OCI-LY1 (cell line): ENCODE measurements around the gene EDN2.

ENCODE experiments used
- H2AFZ ChIP-seq: fragments of 200-600 bp; sonication (generic), shearing (Covaris generic); 2 replicates; pipeline ENCODE4 v1.6.0; 2014; ENCODE audit warnings: antibody characterized with exemption, mild to moderate bottlenecking, low read length
- H3F3A ChIP-seq: fragments of 200-600 bp; sonication (generic), shearing (Covaris generic); 2 replicates; pipeline ENCODE4 v1.6.0; 2014; ENCODE audit warnings: mild to moderate bottlenecking, antibody characterized with exemption, low read length, moderate library complexity; ENCODE audit not compliant: insufficient read depth
- H3K27ac ChIP-seq: fragments of 200-600 bp; sonication (generic); 2 replicates; pipeline ENCODE4 v1.5.1; 2014; ENCODE audit warnings: low read length, mixed run types, mild to moderate bottlenecking, low read depth; ENCODE audit not compliant: poor library complexity, severe bottlenecking
- H3K27me3 ChIP-seq: fragments of 200-600 bp; sonication (generic); 2 replicates; pipeline ENCODE4 v1.6.0; 2014; ENCODE audit warnings: antibody characterized with exemption, mild to moderate bottlenecking, low read length, moderate library complexity; ENCODE audit not compliant: insufficient read depth
- H3K36me3 ChIP-seq: fragments of 200-600 bp; sonication (generic); 2 replicates; pipeline ENCODE4 v1.6.1; 2014; ENCODE audit warnings: mild to moderate bottlenecking, antibody characterized with exemption, low read length, moderate library complexity, mixed read lengths; ENCODE audit not compliant: insufficient read depth
- H3K4me1 ChIP-seq: fragments of 200-600 bp; sonication (generic); 2 replicates; pipeline ENCODE4 v1.5.1; 2014; ENCODE audit warnings: mild to moderate bottlenecking, low read length, moderate library complexity; ENCODE audit not compliant: insufficient read depth, severe bottlenecking
- H3K4me2 ChIP-seq: fragments of 200-600 bp; sonication (generic), shearing (Covaris generic); 2 replicates; pipeline ENCODE4 v1.6.1; 2014; ENCODE audit warnings: low read length
- H3K4me3 ChIP-seq: fragments of 200-600 bp; sonication (generic); 2 replicates; pipeline ENCODE4 v1.5.1; 2014; ENCODE audit warnings: low read length, low read depth, mild to moderate bottlenecking, mixed read lengths; ENCODE audit not compliant: poor library complexity, severe bottlenecking
- H3K79me2 ChIP-seq: fragments of 200-600 bp; shearing (Covaris generic); 2 replicates; pipeline ENCODE4 v1.6.1; 2016; ENCODE audit warnings: mixed run types, low read length, mixed read lengths; ENCODE audit not compliant: insufficient read depth
- H3K9ac ChIP-seq: fragments of 200-600 bp; sonication (generic), shearing (Covaris generic); 2 replicates; pipeline ENCODE4 v1.6.1; 2014; ENCODE audit warnings: mild to moderate bottlenecking, low read length, mixed read lengths
- H3K9me2 ChIP-seq: fragments of 200-600 bp; sonication (generic), shearing (Covaris generic); 2 replicates; pipeline ENCODE4 v1.6.1; 2014; ENCODE audit warnings: low read depth, mild to moderate bottlenecking, low read length, mixed read lengths
- H3K9me3 ChIP-seq: fragments of 200-600 bp; shearing (Covaris generic); 2 replicates; pipeline ENCODE4 v1.6.1; 2014; ENCODE audit warnings: low read length, mixed read lengths
- H4K20me1 ChIP-seq: fragments of 200-600 bp; sonication (generic), shearing (Covaris generic); 2 replicates; pipeline ENCODE4 v1.6.0; 2016; ENCODE audit warnings: mild to moderate bottlenecking, low read length; ENCODE audit not compliant: insufficient read depth
- EZH2 ChIP-seq: fragments of 200-600 bp; sonication (generic), shearing (Covaris generic); IDR thresholded peaks from 2 replicates; pipeline ENCODE4 v1.8.0; 2017; ENCODE audit warnings: borderline replicate concordance, mixed run types, mild to moderate bottlenecking, antibody characterized with exemption, low read length, moderate library complexity, mixed read lengths
- TF ChIP-seq, protein P1 (sequence below): fragments of 200-600 bp; sonication (generic), shearing (Covaris generic); IDR thresholded peaks from 2 replicates; pipeline ENCODE4 v1.5.1; 2017; ENCODE audit warnings: mild to moderate bottlenecking, antibody characterized with exemption, low read length, moderate library complexity, mixed read lengths

The EDN2 gene

DNA sequence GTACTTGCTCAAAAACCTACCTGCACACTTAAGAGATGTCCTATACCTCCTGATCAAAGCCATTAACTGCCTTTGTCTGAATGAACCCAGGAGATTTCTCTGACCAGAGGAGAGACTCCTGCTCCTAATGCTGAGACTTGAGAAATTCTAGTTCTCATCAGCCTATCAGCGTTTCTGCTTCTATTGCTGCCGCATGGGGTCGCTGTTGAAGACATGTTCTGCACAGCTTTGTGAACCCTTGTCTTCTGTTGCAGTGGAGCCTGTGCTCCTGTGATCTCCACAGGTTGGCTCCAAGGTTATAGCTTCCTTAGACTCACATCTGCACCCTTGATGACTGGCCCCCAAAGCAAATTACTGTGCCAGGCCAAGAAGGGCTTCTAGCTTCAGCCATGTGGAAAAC is 40.2 kb downstream of the EDN2 start:
- H3K36me3 ChIP-seq, result no peaks in the 10 kb centered on the region
- H3K9me2 ChIP-seq, result no peaks in the 10 kb centered on the region
- no peaks in the 10 kb centered on the region for H3F3A ChIP-seq
- no peaks in the 10 kb centered on the region for H3K4me1 ChIP-seq
- H3K27me3 ChIP-seq, result no peaks in the 10 kb centered on the region
- no peaks in the 10 kb centered on the region for H4K20me1 ChIP-seq
- no peaks in the 10 kb centered on the region for H3K79me2 ChIP-seq
- H3K9ac ChIP-seq, result no peak overlapping the region
- no peak overlapping the region for H3K4me3 ChIP-seq
- H3K27ac ChIP-seq, result no peak overlapping the region
- TF ChIP-seq EZH2, result no peak
- TF ChIP-seq, protein P1, sequence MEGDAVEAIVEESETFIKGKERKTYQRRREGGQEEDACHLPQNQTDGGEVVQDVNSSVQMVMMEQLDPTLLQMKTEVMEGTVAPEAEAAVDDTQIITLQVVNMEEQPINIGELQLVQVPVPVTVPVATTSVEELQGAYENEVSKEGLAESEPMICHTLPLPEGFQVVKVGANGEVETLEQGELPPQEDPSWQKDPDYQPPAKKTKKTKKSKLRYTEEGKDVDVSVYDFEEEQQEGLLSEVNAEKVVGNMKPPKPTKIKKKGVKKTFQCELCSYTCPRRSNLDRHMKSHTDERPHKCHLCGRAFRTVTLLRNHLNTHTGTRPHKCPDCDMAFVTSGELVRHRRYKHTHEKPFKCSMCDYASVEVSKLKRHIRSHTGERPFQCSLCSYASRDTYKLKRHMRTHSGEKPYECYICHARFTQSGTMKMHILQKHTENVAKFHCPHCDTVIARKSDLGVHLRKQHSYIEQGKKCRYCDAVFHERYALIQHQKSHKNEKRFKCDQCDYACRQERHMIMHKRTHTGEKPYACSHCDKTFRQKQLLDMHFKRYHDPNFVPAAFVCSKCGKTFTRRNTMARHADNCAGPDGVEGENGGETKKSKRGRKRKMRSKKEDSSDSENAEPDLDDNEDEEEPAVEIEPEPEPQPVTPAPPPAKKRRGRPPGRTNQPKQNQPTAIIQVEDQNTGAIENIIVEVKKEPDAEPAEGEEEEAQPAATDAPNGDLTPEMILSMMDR, result peak; percentile 24; the same call in 1 of the 2 replicates
- no peak overlapping the region for H2AFZ ChIP-seq
- H3K4me2 ChIP-seq, result no peak overlapping the region
- H3K9me3 ChIP-seq, result 0 out of 2 replicates have a peak, but pooled peaks cover 10% of the 10 kb centered on the region

DNA sequence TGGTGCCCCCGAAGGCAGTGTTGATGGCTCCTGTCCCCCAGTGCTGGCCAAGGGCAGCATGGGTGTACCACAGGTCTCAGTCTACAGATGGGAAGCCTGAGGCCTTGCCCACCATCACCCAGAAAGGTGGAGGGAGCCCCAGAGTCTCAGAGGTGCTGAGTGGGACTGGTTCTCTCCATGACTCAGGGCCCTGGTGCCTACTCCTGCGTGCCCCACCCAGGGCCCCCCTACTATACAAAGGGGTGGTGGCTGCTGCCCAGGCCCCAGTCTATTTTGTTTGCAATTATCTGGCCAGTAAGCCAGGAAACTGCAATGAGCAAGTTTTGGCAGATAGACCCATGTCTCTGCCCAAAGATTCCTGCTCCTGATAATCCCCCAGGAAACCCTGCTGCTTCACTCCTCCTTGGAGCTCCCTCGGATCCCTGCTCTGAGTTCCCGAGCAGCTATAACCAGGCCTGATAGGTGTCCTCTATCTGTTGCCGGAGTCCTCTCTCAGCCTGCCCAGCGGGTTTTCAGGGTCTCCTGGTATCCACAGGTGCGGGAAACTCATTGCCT is 41.7 kb downstream of the EDN2 start:
- H3K27me3 ChIP-seq, result no peaks in the 10 kb centered on the region

DNA sequence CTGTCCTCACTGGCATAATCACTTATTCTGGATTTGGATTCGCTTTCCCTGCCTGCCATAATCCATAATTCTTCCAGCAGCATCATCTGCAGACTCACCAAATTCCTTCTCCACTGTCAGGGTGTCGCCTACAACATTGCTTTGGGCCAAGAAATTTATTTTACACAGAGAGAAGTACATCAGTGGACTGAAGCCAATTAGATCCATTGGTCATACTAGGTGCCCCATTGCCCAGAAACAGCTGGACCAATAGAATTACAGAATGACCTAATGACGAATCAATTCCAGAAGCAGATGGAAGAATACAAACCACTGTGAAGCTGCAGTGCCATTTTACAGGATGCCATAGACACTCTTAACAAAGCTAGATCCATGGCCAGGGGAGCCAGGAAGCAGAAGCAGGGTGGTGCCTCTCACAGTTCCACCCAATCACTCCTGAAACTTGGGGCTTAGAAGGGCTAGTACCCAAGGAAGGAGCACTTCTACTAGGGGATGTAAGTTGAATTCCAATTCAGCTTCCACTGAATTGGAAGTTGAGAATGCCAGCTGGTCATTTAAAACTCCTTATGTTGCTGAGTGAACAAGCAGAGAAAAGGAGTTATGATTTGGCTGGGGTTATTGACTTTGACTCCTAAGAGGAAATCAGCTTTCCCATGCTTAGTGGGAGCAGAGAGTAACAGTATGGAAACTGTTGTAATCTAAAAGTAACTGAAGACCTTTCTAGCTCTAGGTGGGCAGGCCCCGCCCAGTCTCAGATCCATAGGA is 44.0 kb downstream of the EDN2 start:
- H3K4me3 ChIP-seq, result no peak overlapping the region
- no peaks in the 10 kb centered on the region for H3K27me3 ChIP-seq
- 0 out of 2 replicates have a peak, but pooled peaks cover 10% of the 10 kb centered on the region for H3K9me3 ChIP-seq
- no peaks in the 10 kb centered on the region for H3K36me3 ChIP-seq
- H3K4me2 ChIP-seq, result no peak overlapping the region
- TF ChIP-seq EZH2, result no peak
- TF ChIP-seq, protein P1, result no peak
- no peaks in the 10 kb centered on the region for H3K9me2 ChIP-seq
- no peaks in the 10 kb centered on the region for H4K20me1 ChIP-seq
- H3F3A ChIP-seq, result no peaks in the 10 kb centered on the region
- no peak overlapping the region for H3K27ac ChIP-seq
- H2AFZ ChIP-seq, result no peak overlapping the region
- H3K9ac ChIP-seq, result no peak overlapping the region
- no peaks in the 10 kb centered on the region for H3K79me2 ChIP-seq
- no peaks in the 10 kb centered on the region for H3K4me1 ChIP-seq

More for the DNA sequence above, 41.7 kb downstream of the EDN2 start:
- Histone ChIP-seq H3K4me1 (no peaks in the 10 kb centered on the region), H3F3A (no peaks in the 10 kb centered on the region), H3K9ac (no peak overlapping the region), H3K4me3 (no peak overlapping the region), H2AFZ (no peak overlapping the region), H4K20me1 (no peaks in the 10 kb centered on the region), H3K4me2 (no peak overlapping the region), H3K27ac (no peak overlapping the region), H3K36me3 (no peaks in the 10 kb centered on the region), H3K9me3 (0 out of 2 replicates have a peak, but pooled peaks cover 10% of the 10 kb centered on the region), H3K79me2 (no peaks in the 10 kb centered on the region), H3K9me2 (no peaks in the 10 kb centered on the region)
- TF ChIP-seq, protein P1, result no peak
- no peak for TF ChIP-seq EZH2
